DLD1 (cell line): ENCODE measurements around the gene FZD10.

Experiments used
- in situ Hi-C: cut with HindIII; loops from 2 replicates; pipeline ENCODE4 v1.10.0; 2017; ENCODE audit warnings: low sequenced_read_pairs

FZD10 gene

GRCh38 chr12:130201037-130201436, 38.8 kb downstream of the FZD10 start:
- in situ Hi-C loops = no loop called here

- in situ Hi-C loops = no loop called here
Observed at GRCh38 chr12:130202201-130202600, 39.9 kb downstream of the FZD10 start.

DNA sequence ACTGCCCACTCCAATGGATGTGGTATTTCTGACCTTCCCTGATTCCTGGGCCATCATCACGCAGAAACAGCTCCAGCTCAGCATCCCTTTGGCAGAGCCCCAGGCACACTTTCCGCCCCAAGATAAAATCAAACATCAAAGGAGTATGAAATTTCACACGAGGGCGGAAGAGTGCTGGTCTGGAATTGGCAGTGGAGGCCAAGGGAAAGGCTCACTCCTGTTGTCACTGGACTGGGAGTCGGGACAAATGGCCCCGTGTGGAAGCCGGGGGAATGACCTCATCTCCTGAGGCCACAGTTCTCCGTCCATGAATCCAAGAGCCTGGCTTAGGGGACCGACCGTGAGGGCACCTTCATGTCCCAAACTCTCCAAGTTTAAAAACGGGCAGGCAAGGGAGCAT, 40.9 kb downstream of the FZD10 start:
- in situ Hi-C loops = no loop called here

GRCh38 chr12:130204541-130204953, 42.3 kb downstream of the FZD10 start:
- in situ Hi-C loops = no loop called here

DNA sequence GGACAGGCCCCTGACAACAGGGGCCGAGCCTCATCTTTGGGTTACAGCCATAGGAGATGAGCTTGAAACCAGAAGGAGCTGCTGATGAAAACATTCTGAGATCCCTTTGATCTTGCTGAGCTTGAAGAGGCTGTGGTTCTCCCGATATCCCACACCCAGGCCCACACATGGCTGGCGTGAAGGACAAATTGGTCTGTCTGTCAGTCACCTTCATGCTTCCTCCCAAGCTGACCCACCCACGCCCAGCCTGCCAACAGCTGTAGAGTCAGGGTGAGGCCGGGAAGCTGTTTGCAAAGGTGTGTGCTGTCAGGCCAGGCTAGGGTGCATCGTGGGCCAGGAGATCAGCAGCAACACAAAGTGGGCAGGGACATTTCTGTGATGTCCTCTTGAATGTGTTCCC, 43.2 kb downstream of the FZD10 start:
- in situ Hi-C loops = no loop called here

GRCh38 chr12:130212384-130212989, 50.2 kb downstream of the FZD10 start:
- in situ Hi-C loops = no loop called here

DNA sequence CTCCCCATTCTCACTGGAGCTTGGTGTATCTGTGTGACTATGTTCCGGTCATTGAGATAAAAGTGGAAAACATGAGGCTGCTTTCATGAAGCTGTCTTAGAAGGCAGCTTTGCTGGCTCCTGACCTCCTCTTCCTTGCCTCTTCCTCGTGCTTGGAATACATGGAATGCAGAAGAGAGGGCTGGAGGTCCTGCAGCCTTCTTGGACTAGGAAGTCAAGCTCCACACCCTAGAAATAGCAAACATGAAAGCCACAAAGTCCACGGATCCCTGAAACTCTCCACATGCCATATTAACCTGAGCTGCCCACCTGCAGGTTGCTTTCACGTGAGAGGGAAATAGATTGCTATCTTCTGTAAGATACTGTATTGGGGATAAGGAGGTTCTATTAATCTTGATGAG, 51.0 kb downstream of the FZD10 start:
- in situ Hi-C loops = no loop called here

GRCh38 chr12:130214686-130215395, 52.6 kb downstream of the FZD10 start:
- in situ Hi-C loops = no loop called here
